IMR-90 (cell line): ENCODE data around the gene CRACR2B. TPM values are rescaled to one million over a fixed set of nuclear protein-coding genes. Genes with fewer than 3 reads are reported as not detected.

Experiments used
- ATAC-seq: fragments of 200-7000 bp; cut with Tn5 transposase; 2 replicates; pipeline ENCODE4 v1.9.1; 2020; ENCODE audit warnings: low read depth, mild to moderate bottlenecking, moderate library complexity
- BruUV-seq: library from RNA; stranded (reverse); fragments of 400-500 nt; replicated peaks from 2 replicates; lab custom pipeline; 2021; lab: Mats Ljungman, UMichigan
- CTCF ChIA-PET: fragments of 300-600 bp; formaldehyde crosslinking; extraction: SDS; loops from one replicate; lab custom pipeline; 2021; ENCODE audit warnings: antibody characterized with exemption; lab: Yijun Ruan, JAX
- POLR2A ChIA-PET: fragments of 300-600 bp; sonication (Branson Sonifier 250); formaldehyde crosslinking; loops from one replicate; lab custom pipeline; 2022; ENCODE audit warnings: antibody characterized with exemption; ENCODE audit not compliant: unreplicated experiment; lab: Charles Lee
- DNase-seq: peaks from one replicate; pipeline ENCODE4 v3.0.0; 2013
- H2AFZ ChIP-seq: replicated peaks from 2 replicates; pipeline ENCODE3; 2013; ENCODE audit warnings: low read length, mild to moderate bottlenecking; ENCODE audit not compliant: poor library complexity
- H2AK5ac ChIP-seq: 2 replicates; pipeline ENCODE4 v1.6.1; 2013; ENCODE audit warnings: low read depth, low read length, inconsistent platforms
- H2AK9ac ChIP-seq: replicated peaks from 2 replicates; pipeline ENCODE3; 2013; ENCODE audit warnings: mild to moderate bottlenecking, low read depth, low read length, moderate library complexity; ENCODE audit not compliant: poor library complexity
- H2BK120ac ChIP-seq: 2 replicates; pipeline ENCODE4 v1.6.1; 2013; ENCODE audit warnings: low read depth, low read length, inconsistent platforms
- H2BK15ac ChIP-seq: 3 replicates; pipeline ENCODE4 v1.6.1; 2013; ENCODE audit warnings: low read depth, low read length, inconsistent platforms
- H2BK20ac ChIP-seq: 2 replicates; pipeline ENCODE4 v1.6.1; 2013; ENCODE audit warnings: low read depth, mild to moderate bottlenecking, inconsistent platforms, low read length, moderate library complexity
- H2BK5ac ChIP-seq: 2 replicates; pipeline ENCODE4 v1.6.1; 2013; ENCODE audit warnings: mild to moderate bottlenecking, low read depth, low read length, inconsistent platforms; ENCODE audit not compliant: poor library complexity, severe bottlenecking
- H3K14ac ChIP-seq: replicated peaks from 2 replicates; pipeline ENCODE4 v1.6.1; 2013; ENCODE audit warnings: low read depth, low read length, inconsistent platforms
- H3K18ac ChIP-seq: 2 replicates; pipeline ENCODE4 v1.6.1; 2013; ENCODE audit warnings: low read depth, low read length, control low read depth
- H3K23ac ChIP-seq: 2 replicates; pipeline ENCODE4 v1.6.1; 2013; ENCODE audit warnings: low read depth, low read length, inconsistent platforms
- H3K27ac ChIP-seq: 2 replicates; pipeline ENCODE4 v1.5.1; 2013; ENCODE audit warnings: mild to moderate bottlenecking, control low read depth, low read length; ENCODE audit not compliant: insufficient read depth
- H3K27me3 ChIP-seq: 2 replicates; pipeline ENCODE4 v1.6.1; 2013; ENCODE audit warnings: low read length; ENCODE audit not compliant: control insufficient read depth, insufficient read depth
- H3K36me3 ChIP-seq: 2 replicates; pipeline ENCODE4 v1.6.1; 2013; ENCODE audit warnings: low read length, mixed read lengths; ENCODE audit not compliant: control insufficient read depth, insufficient read depth
- H3K4ac ChIP-seq: 2 replicates; pipeline ENCODE4 v1.6.1; 2013; ENCODE audit warnings: low read depth, low read length, inconsistent platforms
- H3K4me1 ChIP-seq: 2 replicates; pipeline ENCODE4 v1.6.1; 2013; ENCODE audit warnings: low read length, mixed read lengths; ENCODE audit not compliant: control insufficient read depth, insufficient read depth
- H3K4me2 ChIP-seq: 2 replicates; pipeline ENCODE4 v1.6.1; 2013; ENCODE audit warnings: low read depth, mild to moderate bottlenecking, control low read depth, low read length, moderate library complexity
- H3K4me3 ChIP-seq: 2 replicates; pipeline ENCODE4 v1.5.1; 2013; ENCODE audit warnings: low read depth, mild to moderate bottlenecking, control low read depth, low read length, moderate library complexity; ENCODE audit not compliant: insufficient read depth
- H3K56ac ChIP-seq: 2 replicates; pipeline ENCODE4 v1.6.1; 2013; ENCODE audit warnings: low read length, inconsistent platforms; ENCODE audit not compliant: insufficient read depth; ENCODE audit errors: extremely low read depth
- H3K79me1 ChIP-seq, 2 experiments: 2 replicates each; pipeline ENCODE4 v1.6.1; 2013; ENCODE audit warnings: low read length in 2 of 2, inconsistent platforms in 1 of 2, low read depth in 1 of 2
- H3K9ac ChIP-seq: 2 replicates; pipeline ENCODE4 v1.6.1; 2013; ENCODE audit warnings: low read depth, low read length, control low read depth
- H3K9me1 ChIP-seq: 2 replicates; pipeline ENCODE4 v1.6.1; 2013; ENCODE audit warnings: low read length, inconsistent platforms; ENCODE audit not compliant: insufficient read depth
- H3K9me3 ChIP-seq: 2 replicates; pipeline ENCODE4 v1.6.1; 2013; ENCODE audit warnings: low read length; ENCODE audit not compliant: control insufficient read depth, insufficient read depth
- H4K20me1 ChIP-seq: 2 replicates; pipeline ENCODE4 v1.6.1; 2013; ENCODE audit warnings: low read length, inconsistent platforms; ENCODE audit not compliant: insufficient read depth
- H4K5ac ChIP-seq: 2 replicates; pipeline ENCODE4 v1.6.1; 2013; ENCODE audit warnings: mild to moderate bottlenecking, low read depth, low read length, control low read depth
- H4K8ac ChIP-seq, 2 experiments: 2 replicates each; pipeline ENCODE4 v1.6.1; 2013; ENCODE audit warnings: low read depth in 2 of 2, low read length in 2 of 2, control low read depth in 1 of 2, inconsistent platforms in 1 of 2
- H4K91ac ChIP-seq: 2 replicates; pipeline ENCODE4 v1.6.1; 2013; ENCODE audit warnings: low read depth, low read length, inconsistent platforms; ENCODE audit not compliant: insufficient read depth
- BHLHE40 ChIP-seq: fragments of 150-350 bp; IDR thresholded peaks from 2 replicates; pipeline ENCODE4 v1.6.1; 2016; ENCODE audit warnings: mild to moderate bottlenecking, low read depth, low read length
- MAZ ChIP-seq: IDR thresholded peaks from 2 replicates; pipeline ENCODE4 v1.6.1; 2012; ENCODE audit warnings: low read depth, mild to moderate bottlenecking, low read length, improper control_type of control experiment, moderate library complexity, borderline replicate concordance
- MXI1 ChIP-seq: IDR thresholded peaks from 2 replicates; pipeline ENCODE4 v1.6.1; 2012; ENCODE audit warnings: low read depth, mild to moderate bottlenecking, low read length, moderate library complexity, borderline replicate concordance
- NFE2L2 ChIP-seq: fragments of 150-350 bp; IDR thresholded peaks from 2 replicates; pipeline ENCODE4 v1.6.1; 2016; ENCODE audit warnings: low read depth, mild to moderate bottlenecking, low read length
- RAD21 ChIP-seq: IDR thresholded peaks from 2 replicates; pipeline ENCODE4 v1.6.1; 2012; ENCODE audit warnings: low read length, improper control_type of control experiment
- RCOR1 ChIP-seq: IDR thresholded peaks from 2 replicates; pipeline ENCODE4 v1.6.1; 2012; ENCODE audit warnings: mild to moderate bottlenecking, low read length, improper control_type of control experiment; ENCODE audit not compliant: insufficient replicate concordance
- WGBS, 2 experiments: methylation state at CpG; one replicate each; pipeline versions ENCODE4 v1.1.5 to v1.1.7; 2013; ENCODE audit warnings: missing lambda C conversion rate in 2 of 2; ENCODE audit not compliant: insufficient read length in 1 of 2; ENCODE audit errors: extremely low coverage in 2 of 2; 5-methylcytosine and 5-hydroxymethylcytosine counted together
- dilution Hi-C: fragments of 300-500 bp; cut with HindIII; formaldehyde crosslinking; loops from one replicate; pipeline ENCODE4 v1.14.3; 2018; ENCODE audit warnings: low sequenced_read_pairs; ENCODE audit not compliant: unreplicated experiment
- in situ Hi-C: fragments of 300-500 bp; cut with MboI; formaldehyde crosslinking; loops from 3 replicates; pipeline ENCODE4 v1.14.3; 2019; ENCODE audit warnings: low sequenced_read_pairs, inconsistent platforms, mixed read lengths
- intact Hi-C: fragments of 100-400 bp; cut with micrococcal nuclease; formaldehyde crosslinking; loops from 2 replicates; pipeline ENCODE4 v1.10.0; 2022
- polyA plus RNA-seq, 3 experiments: library from polyadenylated mRNA; depleted of rRNA; stranded (reverse); fragments of >200 nt; gene quantifications; 2 replicates each; pipeline ENCODE4 v1.2.3, GENCODE V29; 2012; ENCODE audit warnings: low replicate concordance in 1 of 3
- total RNA-seq: library from RNA; depleted of rRNA; stranded (reverse); fragments of >200 nt; gene quantifications from 2 replicates; pipeline ENCODE4 v1.2.3, GENCODE V29; 2012

The CRACR2B gene
- total and polyA plus RNA-seq, 2 of the 4 experiments (the other 2 are of a cell fraction), result 0.54 to 2.5 TPM

GRCh38 chr11:779955-780532 lies 47.7 kb upstream of the CRACR2B start:
- H2BK20ac ChIP-seq, result no peak overlapping the region
- TF ChIP-seq MAZ (no peak), MXI1 (no peak), RCOR1 (no peak), NFE2L2 (no peak), BHLHE40 (no peak), RAD21 (no peak)
- BruUV-seq, result no TSS peak
- no peak overlapping the region for H3K9ac ChIP-seq
- H3K9me1 ChIP-seq, result peaks cover 7% of the 10 kb centered on the region; the same call in 1 of the 2 replicates
- DNase-seq (no peak), ATAC-seq (no peak)
- ChIA-PET POLR2A (no interaction called here), CTCF (no interaction called here)
- no peak overlapping the region for H3K23ac ChIP-seq
- intact Hi-C loops, result no loop called here
- H4K91ac ChIP-seq, result no peak overlapping the region
- dilution Hi-C loops, result no loop called here
- H2AK9ac ChIP-seq, result peak overlapping the region; percentile 42
- H3K4ac ChIP-seq, result no peak overlapping the region
- H4K5ac ChIP-seq, result no peak overlapping the region
- H2BK5ac ChIP-seq, result no peak overlapping the region
- H3K56ac ChIP-seq, result no peak overlapping the region
- H3K4me1 ChIP-seq, result peaks cover 17% of the 10 kb centered on the region
- H3K14ac ChIP-seq, result no peak overlapping the region
- peaks cover 14% of the 10 kb centered on the region for H3K36me3 ChIP-seq
- no peaks in the 10 kb centered on the region for H3K9me3 ChIP-seq
- H2BK120ac ChIP-seq, result no peak overlapping the region
- H3K18ac ChIP-seq, result no peak overlapping the region
- H4K20me1 ChIP-seq, result peaks cover 35% of the 10 kb centered on the region
- no peak overlapping the region for H4K8ac ChIP-seq
- in situ Hi-C loops, result no loop called here
- peak overlapping the region; percentile 14 for H2AFZ ChIP-seq
- 96% methylated on average over 13 of the region's 16 CpGs; no CpG with 5 or more reads in 1 of the 2 experiments for WGBS, 2 experiments
- H3K4me3 ChIP-seq, result no peak overlapping the region
- no peak overlapping the region for H2BK15ac ChIP-seq
- no peak overlapping the region for H3K4me2 ChIP-seq
- H3K79me1 ChIP-seq, result peaks cover 12 to 55% of the 10 kb centered on the region in 2 experiments
- H2AK5ac ChIP-seq, result no peak overlapping the region
- H3K27me3 ChIP-seq, result no peaks in the 10 kb centered on the region
- H3K27ac ChIP-seq, result no peak overlapping the region
